GM06990 (cell line): ENCODE data around the gene ZFPL1.

Source experiments
- DNase-seq: peaks from one replicate; pipeline ENCODE4 v3.0.0-alpha.2; 2011; ENCODE audit not compliant: insufficient read length; ENCODE audit errors: extremely low read depth
- H3K27me3 ChIP-seq: replicated peaks from 2 replicates; pipeline ENCODE4 v1.6.0; 2011; ENCODE audit warnings: low read length; ENCODE audit not compliant: control insufficient read depth, insufficient read depth
- H3K36me3 ChIP-seq: 2 replicates; pipeline ENCODE4 v1.5.1; 2011; ENCODE audit warnings: low read length; ENCODE audit not compliant: control insufficient read depth, insufficient read depth
- H3K4me3 ChIP-seq: replicated peaks from 2 replicates; pipeline ENCODE4 v1.5.1; 2011; ENCODE audit warnings: low read depth, mild to moderate bottlenecking, control low read depth, low read length
- TF ChIP-seq, protein P1 (sequence below): IDR thresholded peaks from 2 replicates; pipeline ENCODE4 v1.5.1; 2011; ENCODE audit warnings: low read length, control low read depth, mild to moderate bottlenecking, inconsistent platforms; ENCODE audit not compliant: insufficient read depth, poor library complexity, severe bottlenecking

Gene ZFPL1

GRCh38 chr11:65078786-65079342 is 5.2 kb upstream of the ZFPL1 start:
- Histone ChIP-seq H3K4me3 (peak overlapping the region; percentile 20), H3K36me3 (peaks cover 17% of the 10 kb centered on the region), H3K27me3 (no peaks in the 10 kb centered on the region)
- no peak for DNase-seq
- TF ChIP-seq, protein P1, sequence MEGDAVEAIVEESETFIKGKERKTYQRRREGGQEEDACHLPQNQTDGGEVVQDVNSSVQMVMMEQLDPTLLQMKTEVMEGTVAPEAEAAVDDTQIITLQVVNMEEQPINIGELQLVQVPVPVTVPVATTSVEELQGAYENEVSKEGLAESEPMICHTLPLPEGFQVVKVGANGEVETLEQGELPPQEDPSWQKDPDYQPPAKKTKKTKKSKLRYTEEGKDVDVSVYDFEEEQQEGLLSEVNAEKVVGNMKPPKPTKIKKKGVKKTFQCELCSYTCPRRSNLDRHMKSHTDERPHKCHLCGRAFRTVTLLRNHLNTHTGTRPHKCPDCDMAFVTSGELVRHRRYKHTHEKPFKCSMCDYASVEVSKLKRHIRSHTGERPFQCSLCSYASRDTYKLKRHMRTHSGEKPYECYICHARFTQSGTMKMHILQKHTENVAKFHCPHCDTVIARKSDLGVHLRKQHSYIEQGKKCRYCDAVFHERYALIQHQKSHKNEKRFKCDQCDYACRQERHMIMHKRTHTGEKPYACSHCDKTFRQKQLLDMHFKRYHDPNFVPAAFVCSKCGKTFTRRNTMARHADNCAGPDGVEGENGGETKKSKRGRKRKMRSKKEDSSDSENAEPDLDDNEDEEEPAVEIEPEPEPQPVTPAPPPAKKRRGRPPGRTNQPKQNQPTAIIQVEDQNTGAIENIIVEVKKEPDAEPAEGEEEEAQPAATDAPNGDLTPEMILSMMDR, result no peak

DNA sequence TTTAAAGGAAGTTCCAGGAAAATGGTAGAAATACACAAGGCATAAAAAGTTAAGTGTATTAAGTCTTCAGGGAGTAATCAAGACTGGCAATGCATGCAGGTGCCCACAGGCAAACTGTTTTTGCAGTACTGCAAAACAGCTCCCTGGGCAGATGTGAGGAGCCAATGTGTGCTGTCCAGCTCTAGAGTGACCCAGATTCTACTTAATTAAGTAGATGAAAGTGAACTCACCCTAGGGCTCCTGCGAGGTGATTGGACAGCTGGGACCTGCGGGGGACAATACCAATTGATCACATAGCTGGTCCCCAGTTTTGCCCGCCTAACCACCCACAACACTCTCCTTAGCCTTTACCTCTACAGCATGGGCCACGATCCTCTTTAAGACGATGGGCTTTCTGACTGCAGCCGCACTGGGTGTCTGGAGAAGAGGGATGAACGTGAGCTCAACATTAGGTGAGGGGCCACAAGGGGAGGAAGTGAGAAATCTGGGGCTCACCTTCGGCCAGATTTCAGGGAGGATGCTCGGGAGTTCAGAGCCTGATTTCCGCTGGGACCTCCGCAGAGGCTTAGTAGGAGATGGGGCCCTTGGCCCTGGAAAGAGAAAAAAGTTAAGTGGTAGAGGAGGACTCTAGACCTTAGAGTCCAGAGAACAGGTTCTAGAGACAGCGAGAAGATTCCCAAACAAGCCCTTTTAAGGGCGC is 738 bp upstream of the ZFPL1 start:
- H3K27me3 ChIP-seq, result no peaks in the 10 kb centered on the region
- no peak for DNase-seq
- peaks cover 25% of the 10 kb centered on the region for H3K36me3 ChIP-seq
- H3K4me3 ChIP-seq, result peak overlapping the region; percentile 73
- TF ChIP-seq, protein P1, result no peak

GRCh38 chr11:65084598-65085375 is 765 bp downstream of the ZFPL1 start:
- TF ChIP-seq, protein P1, result no peak

GRCh38 chr11:65085446-65085845 is 1.4 kb downstream of the ZFPL1 start:
- TF ChIP-seq, protein P1, result no peak
- Histone ChIP-seq H3K27me3 (no peaks in the 10 kb centered on the region), H3K36me3 (peaks cover 26% of the 10 kb centered on the region), H3K4me3 (no peak overlapping the region)
- DNase-seq, result no peak

More at GRCh38 chr11:65084598-65085375, 765 bp downstream of the ZFPL1 start:
- Histone ChIP-seq H3K36me3 (peaks cover 29% of the 10 kb centered on the region), H3K27me3 (no peaks in the 10 kb centered on the region), H3K4me3 (peak overlapping the region; percentile 73)
- no peak for DNase-seq

DNA sequence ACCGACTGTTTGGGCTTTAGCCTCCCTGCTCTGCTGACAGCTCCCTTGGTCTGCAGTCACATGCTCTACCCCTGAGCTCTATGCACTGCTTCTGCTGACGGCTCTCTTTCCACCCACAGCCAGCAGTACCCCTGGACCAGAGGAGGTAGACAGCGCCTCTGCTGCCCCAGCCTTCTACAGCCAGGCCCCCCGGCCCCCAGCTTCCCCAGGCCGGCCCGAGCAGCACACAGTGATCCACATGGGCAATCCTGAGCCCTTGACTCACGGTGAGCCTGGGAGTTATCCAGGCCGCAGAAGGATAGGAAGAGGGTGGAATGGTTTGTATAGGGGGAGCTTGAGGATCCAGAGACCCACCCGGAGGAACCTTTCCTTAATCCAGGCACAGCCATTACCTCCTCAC is 2.8 kb downstream of the ZFPL1 start:
- no peak for DNase-seq
- Histone ChIP-seq H3K27me3 (no peaks in the 10 kb centered on the region), H3K4me3 (no peak overlapping the region), H3K36me3 (peaks cover 26% of the 10 kb centered on the region)
- TF ChIP-seq, protein P1, result no peak
